ENCODE results near the gene CXCL5.
"Not testable (repeated sequence)": the region's sequence is repeated elsewhere in the genome, so short reads cannot be mapped to it uniquely, and the experiment has no call there.

CXCL5 gene

DNA sequence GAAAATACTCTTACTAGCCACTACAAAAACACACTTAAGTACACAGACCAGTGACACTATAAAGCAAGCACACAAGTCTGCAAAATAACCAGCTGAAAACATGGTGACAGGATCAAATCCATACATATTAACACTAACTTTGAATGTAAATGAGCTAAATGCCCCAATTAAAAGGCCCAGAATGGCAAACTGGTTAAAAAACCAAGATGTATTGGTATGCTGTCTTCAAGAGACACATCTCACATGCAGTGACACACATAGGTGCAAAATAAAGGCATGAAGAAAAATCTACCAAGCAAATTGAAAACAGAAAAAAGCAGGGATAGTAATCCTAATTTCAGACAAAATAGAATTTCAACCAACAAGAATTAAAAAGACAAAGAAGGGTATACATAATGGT is 27.5 kb downstream of the CXCL5 start:
- no peak for DNase-seq (ENCODE audit: low read depth)

DNA sequence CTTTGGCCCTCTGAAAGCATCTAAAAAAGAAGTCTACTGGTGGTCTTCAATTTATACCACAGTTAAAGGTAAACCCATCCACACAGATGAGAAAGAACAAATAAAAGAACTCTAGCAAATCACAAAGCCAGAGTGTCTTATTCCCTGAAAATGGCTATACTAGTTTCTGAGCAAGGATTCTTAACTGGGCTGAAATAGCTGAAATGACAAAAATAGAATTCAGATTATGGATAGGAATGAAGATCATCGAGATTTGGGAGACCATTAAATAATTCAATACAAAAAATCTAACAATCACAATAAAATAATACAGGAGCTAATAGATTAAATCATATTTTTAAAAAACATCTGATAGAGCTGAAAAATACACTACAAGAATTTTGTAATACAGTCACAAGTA is 28.5 kb downstream of the CXCL5 start:
- no peak for DNase-seq (ENCODE audit: low read depth)

DNA sequence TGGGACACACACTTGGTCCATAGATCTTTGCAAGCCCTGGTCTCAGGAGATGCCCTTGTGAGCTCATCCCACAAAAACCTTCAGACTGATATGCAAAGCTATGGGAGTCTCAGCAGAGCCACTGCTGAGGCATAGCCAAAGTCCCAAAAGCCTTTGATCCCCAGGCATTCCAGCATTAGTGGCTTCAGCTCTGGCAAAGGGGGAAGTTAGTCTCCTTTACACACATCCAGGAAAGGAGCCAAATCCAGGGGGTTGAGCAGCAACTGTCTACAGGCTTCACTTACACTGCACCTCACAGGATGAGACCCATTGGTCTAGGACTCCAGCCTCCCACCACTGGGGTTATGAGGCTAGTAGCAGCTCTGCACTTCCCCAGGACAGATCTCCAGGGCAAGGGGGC is 30.6 kb downstream of the CXCL5 start:
- no peak for DNase-seq (ENCODE audit: low read depth)

DNA sequence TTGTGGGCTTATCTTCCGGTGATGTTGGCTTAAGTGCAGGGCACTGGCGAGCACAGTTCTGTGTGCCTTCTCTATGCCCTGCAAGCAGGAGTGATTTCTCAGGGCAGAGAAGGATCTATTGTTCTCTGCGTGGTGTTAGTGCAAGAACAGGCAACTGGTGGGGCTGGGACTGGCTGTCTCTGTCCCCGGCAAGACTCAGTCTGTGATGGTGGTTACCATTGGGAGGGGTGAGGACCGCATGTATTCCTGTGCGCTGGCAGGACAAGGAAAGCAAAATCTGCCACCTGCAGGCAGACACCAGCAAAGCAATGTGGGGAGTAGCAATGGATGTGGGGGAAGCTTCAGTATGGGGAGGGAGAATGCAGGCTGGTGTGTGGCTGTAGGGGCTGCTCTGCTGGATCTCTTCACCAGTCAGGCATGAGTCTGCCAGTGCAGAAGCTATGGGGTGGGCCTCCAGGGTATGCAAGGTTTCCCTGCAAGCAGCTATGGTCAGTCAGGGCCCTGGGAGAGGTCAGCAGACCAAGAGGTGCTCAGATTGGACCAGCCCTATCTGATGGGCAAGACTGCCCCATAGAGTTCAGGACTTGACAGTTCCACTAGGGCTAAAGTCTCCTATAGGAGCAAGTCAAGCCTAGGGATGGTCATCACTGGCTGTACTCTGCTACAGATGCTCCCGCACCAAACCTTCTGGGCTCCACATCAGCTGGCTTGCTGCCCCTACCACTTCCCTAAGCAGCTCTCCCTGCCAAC is 33.4 kb downstream of the CXCL5 start:
- DNase-seq (ENCODE audit: low read depth), result no peak

DNA sequence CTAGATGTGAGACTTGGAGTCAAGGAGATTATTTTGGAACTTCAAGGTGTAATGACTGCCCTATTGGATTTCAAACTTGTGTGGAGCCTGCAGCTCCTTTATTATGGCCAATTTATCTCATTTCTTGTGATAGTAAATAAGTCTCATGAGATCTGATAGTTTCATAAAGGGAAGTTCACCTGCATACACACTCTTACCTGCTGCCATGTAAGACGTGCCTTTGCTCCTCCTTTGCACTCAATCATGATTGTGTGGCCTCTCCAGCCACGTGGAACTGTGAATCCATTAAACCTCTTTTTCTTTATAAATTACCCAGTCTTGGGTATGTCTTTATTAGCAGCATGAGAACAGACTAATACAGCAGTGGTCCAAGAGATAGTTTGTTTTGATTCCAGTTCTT is 35.8 kb downstream of the CXCL5 start:
- no peak for DNase-seq (ENCODE audit: low read depth)

DNA sequence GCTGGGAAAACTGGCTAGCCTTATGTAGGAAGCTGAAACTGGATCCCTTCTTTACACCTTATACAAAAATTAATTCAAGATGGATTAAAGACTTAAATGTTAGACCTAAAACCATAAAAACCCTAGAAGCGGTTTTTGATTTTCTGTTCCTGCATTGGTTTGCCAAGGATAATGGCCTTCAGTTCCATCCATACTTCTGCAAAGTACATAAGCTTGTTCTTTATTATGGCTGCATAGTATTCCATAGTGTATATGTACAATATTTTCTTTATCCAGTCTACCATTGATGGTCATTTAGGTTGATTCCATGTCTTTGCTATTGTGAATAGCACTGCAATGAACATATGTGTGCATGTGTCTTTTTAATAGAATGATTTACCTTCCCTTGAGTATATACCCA is 39.4 kb downstream of the CXCL5 start:
- not testable (repeated sequence) for DNase-seq (ENCODE audit: low read depth)

DNA sequence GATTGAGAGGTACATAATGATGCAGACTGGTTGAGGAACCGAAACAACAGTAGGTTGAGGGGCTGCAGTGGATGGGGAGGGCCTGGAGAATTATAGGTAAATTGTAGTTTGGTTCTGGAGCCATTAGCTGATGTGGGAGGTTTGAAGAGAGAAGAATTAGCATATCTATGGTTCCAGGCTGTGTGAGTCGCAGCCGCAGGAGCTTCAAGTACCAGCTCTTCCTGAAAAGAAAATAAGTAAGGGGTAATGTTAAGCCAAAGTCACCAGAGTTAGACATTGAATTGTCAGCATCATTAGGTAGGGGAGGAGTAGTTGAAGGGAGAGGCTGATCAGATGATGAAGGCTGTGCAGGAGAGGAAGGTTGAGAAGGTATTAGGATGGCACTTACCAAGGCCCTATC is 46.1 kb downstream of the CXCL5 start:
- no peak for DNase-seq (ENCODE audit: low read depth)

DNA sequence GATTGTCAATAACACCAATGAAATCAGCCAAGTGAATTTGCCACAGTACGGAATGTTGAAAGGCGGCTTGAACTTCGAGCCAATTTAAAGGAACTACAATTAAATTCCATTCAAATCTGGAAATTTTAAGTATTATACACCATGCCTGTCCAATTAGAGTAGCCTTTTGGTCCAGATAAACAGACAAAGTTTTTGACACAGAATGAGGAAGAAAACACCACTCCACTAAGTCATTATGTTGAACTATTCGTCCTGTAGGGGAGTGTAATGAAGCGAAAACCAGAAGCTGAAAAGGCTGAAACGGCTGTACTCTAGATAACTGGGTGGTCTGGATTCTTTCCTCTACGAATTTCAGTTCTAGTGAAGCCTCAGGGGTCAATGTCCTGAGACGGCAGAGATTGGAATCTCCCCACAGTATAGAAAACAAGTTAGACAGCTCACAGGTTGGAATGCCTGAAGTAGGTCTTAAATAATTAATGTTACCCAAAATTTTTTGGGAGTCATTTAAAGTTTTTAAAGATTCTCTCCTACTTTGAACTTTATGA is 48.0 kb downstream of the CXCL5 start:
- DNase-seq (ENCODE audit: low read depth), result not testable (repeated sequence)

DNA sequence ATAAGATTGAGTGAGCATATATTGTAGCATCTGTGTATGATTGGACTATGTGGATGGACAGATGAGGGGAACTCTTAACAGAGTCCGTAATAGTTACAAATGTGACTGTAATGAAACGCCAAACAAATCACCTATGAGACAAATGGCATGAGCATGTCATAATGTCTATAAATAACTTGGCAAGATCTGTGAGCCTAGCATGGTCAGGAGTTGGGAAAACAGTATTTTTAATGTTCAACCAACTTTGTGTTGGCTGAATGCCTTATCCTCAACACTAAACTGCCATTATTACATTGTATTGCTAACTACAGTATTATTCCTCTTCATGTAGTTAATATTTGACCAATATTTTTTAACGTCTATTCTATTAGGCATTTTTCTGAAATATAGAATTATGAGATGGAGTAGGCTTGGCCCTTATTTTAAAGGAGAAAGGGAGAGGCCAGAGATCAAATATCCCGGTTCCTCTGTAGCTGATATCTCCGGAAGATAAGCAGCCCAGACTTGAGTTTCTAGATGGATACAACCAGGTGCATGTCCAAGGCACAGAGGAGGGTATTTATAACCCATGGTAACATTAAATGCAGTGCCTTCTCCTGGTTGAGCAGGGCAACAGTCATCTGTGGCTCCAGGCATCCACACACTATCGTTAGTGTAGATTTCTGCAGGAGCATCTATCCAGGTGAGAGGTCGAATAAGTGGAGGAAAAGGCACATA is 49.3 kb downstream of the CXCL5 start:
- DNase-seq (ENCODE audit: low read depth), result no peak

DNA sequence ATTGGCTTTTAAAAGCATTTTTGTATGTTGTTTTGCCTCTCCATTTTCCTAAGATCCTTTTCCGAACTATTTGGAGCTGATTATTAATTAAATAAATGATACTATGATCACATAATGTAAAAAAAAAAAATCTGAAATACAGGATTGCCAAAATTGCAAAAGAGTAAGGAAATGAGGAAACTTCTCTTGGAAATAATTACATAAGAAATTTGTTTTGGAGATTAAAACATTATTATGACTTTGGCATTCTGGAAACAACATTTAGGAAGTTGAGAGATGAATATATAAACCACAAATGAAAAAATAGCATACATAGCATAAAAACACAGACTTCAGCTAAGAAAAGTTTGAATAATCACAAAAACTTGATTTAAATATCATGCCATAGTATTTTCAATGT is 50.2 kb downstream of the CXCL5 start:
- DNase-seq (ENCODE audit: low read depth), result no peak

DNA sequence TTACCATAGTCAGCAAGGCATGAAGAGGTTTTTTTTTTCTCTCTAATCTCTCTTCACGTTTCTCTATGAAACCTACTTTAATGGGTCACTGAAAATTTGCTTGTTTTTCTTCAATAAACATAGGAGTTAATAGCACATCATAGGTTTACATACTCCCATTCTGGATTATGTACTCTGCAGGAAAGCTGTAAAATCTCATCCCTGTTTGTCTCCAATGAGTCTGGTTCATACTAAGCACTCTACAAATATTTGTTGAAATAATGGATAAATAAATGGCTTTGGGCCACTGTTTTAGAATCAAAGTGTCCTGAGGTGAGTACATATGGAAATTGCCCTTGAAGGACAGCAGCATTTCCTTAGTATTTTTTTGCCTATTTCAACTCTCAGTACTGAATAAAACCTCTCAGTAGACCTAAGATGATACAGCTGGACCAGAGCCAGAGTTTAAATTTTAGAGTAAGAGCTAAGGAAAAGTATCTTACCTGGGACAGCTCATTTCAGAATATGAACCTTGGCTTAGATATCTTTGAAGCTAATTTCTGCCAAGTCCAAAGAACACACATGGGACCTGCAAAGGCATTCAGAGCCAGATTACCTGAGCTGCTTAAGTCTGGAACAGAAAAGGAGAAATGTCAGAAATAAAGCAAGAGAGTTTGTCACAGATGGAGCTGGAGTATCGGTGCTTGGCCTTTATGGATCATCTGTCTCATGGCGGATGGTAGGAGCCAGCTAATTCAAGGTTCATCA is 51.1 kb downstream of the CXCL5 start:
- DNase-seq (ENCODE audit: low read depth), result no peak

DNA sequence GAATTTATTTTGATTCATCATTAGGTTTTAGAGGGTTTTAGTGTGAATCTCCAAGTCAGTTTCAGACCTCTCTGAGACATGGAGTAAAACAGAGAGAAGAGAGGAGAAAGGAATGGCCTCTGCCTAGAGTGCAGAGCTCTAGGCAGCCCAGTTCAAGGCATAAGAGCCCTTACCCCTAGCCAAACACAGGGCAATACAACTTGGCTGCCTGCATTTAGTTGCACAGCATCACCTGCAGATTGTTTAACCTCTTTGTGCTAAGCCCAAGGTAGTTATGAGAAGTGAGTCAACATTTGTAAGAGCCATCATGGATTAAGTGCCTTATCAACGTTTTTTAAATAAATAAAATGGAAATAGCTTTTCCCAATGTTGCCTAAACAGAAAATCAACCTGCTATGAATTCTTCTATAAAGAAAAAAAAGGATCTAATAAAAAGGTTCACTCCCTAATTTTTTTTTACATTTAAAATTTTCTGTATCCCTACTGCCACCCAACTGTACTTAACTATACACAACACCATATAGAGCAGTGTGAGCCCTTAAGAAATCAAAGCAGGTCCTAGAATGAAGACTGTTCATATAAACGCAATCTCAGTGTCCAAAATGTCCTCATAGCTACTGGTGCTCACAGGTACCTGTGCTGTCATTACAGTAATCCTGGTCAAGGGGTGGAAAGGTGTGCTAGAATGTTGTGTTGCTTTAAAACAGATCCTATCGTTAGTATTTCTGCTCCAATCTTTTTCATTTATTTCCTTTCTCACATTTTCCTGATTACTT is 52.6 kb downstream of the CXCL5 start:
- DNase-seq (ENCODE audit: low read depth), result no peak
